Breast epithelium (tissue), 4 donors: ENCODE data around the gene VPS35L. TPM values are rescaled to one million over a fixed set of nuclear protein-coding genes. Genes with fewer than 3 reads are reported as not detected.
A peak's percentile ranks its signal among the peaks of the same experiment; 100 is the strongest.

Source experiments
- DNase-seq, 2 donors: peaks; one replicate each; pipeline ENCODE4 v3.0.0-alpha.2; 2019; ENCODE audit warnings: low spot score in 2 of 2
- H3K27ac ChIP-seq, 2 donors: fragments of 200-600 bp; sonication (generic) in 1 of 2; one replicate each; pipeline ENCODE4 v1.5.1; 2016 to 2019; ENCODE audit warnings: mild to moderate bottlenecking in 1 of 2
- H3K27me3 ChIP-seq, 2 donors: fragments of 200-600 bp; sonication (generic) in 1 of 2; one replicate each; pipeline versions ENCODE4 v1.5.1 to v1.6.0; 2017 to 2019; ENCODE audit warnings: control low read depth in 1 of 2, mild to moderate bottlenecking in 1 of 2
- H3K36me3 ChIP-seq: fragments of 200-600 bp; one replicate; pipeline ENCODE4 v1.5.1; 2019
- H3K4me1 ChIP-seq, 2 donors: fragments of 200-600 bp; sonication (generic); one replicate each; pipeline ENCODE4 v1.5.1; 2016 to 2019; ENCODE audit warnings: control low read depth in 1 of 2
- H3K4me3 ChIP-seq, 3 donors: fragments of 200-600 bp; sonication (generic); 1 replicate in 2 of 3; 2 replicates in 1 of 3; pipeline ENCODE4 v1.5.1; 2016 to 2019; ENCODE audit warnings: mild to moderate bottlenecking in 3 of 3, moderate library complexity in 2 of 3
- H3K9me3 ChIP-seq, 2 donors: fragments of 200-600 bp; sonication (generic) in 1 of 2; one replicate each; pipeline ENCODE4 v1.5.1; 2016 to 2019; ENCODE audit warnings: control low read depth in 1 of 2
- CTCF ChIP-seq, 3 donors: fragments of 450-650 bp; IDR thresholded peaks; one replicate each; pipeline ENCODE4 v1.5.1; 2016 to 2017; ENCODE audit warnings: antibody characterized with exemption in 3 of 3, mild to moderate bottlenecking in 3 of 3, moderate library complexity in 3 of 3
- POLR2A ChIP-seq: fragments of 450-650 bp; IDR thresholded peaks from one replicate; pipeline ENCODE4 v1.6.1; 2016; ENCODE audit warnings: antibody characterized with exemption, mild to moderate bottlenecking, moderate library complexity
- POLR2AphosphoS5 ChIP-seq, 3 donors: sonication (generic); formaldehyde crosslinking; IDR thresholded peaks; one replicate each; pipeline ENCODE4 v1.6.1; 2017; ENCODE audit warnings: antibody characterized with exemption in 3 of 3
- intact Hi-C: fragments of 100-400 bp; cut with DNase I; formaldehyde crosslinking; loops from one replicate; pipeline ENCODE4 v1.15.1; 2023; ENCODE audit warnings: low total_unique reads
- total RNA-seq, 3 donors: library from RNA; depleted of rRNA; stranded (reverse); fragments of >200 nt; gene quantifications; one replicate each; pipeline ENCODE4 v1.1.0, GENCODE V29; 2016

Gene VPS35L
- total RNA-seq, 3 donors from 2014 or later: 36.4 to 43.3 (median 40.5) TPM

GRCh38 chr16:19583665-19584300 is 28.3 kb downstream of the VPS35L start:
- Histone ChIP-seq H3K27ac (no peak overlapping the region), H3K9me3 (no peaks in the 10 kb centered on the region), H3K27me3 (no peaks in the 10 kb centered on the region), H3K4me3 (no peak overlapping the region), H3K36me3 (no peaks in the 10 kb centered on the region), H3K4me1 (no peaks in the 10 kb centered on the region)
- no peak for TF ChIP-seq POLR2AphosphoS5 (IDR thresholded peaks at IDR 0.05)
- peak; percentile 38 to 56 (median 44) for TF ChIP-seq CTCF (IDR thresholded peaks at IDR 0.05)
- TF ChIP-seq POLR2A: no peak
- no peak for DNase-seq
- intact Hi-C loops: no loop called here

- TF ChIP-seq POLR2A (no peak), POLR2AphosphoS5 (IDR thresholded peaks at IDR 0.05) (no peak), CTCF (IDR thresholded peaks at IDR 0.05) (no peak)
- intact Hi-C loops: no loop called here
- Histone ChIP-seq H3K9me3 (no peaks in the 10 kb centered on the region), H3K36me3 (no peaks in the 10 kb centered on the region), H3K4me1 (no peaks in the 10 kb centered on the region), H3K27ac (no peak overlapping the region), H3K27me3 (no peaks in the 10 kb centered on the region), H3K4me3 (no peak overlapping the region)
- DNase-seq: no peak
These were observed 33.2 kb downstream of the VPS35L start for GRCh38 chr16:19588661-19589060.

- Histone ChIP-seq H3K27ac (no peak overlapping the region), H3K36me3 (no peaks in the 10 kb centered on the region), H3K4me1 (no peaks in the 10 kb centered on the region), H3K27me3 (no peaks in the 10 kb centered on the region), H3K9me3 (no peaks in the 10 kb centered on the region), H3K4me3 (no peak overlapping the region)
- intact Hi-C loops: no loop called here
- TF ChIP-seq POLR2AphosphoS5 (IDR thresholded peaks at IDR 0.05) (no peak), POLR2A (no peak), CTCF (IDR thresholded peaks at IDR 0.05) (no peak)
- DNase-seq: no peak
These were observed 33.6 kb downstream of the VPS35L start for GRCh38 chr16:19589106-19589505.

- intact Hi-C loops: loop anchor here (10.0 kb wide), 1 partner anchor 295 kb away; the partner anchor contains the start of gene GPRC5B
- Histone ChIP-seq H3K9me3 (no peaks in the 10 kb centered on the region), H3K36me3 (no peaks in the 10 kb centered on the region), H3K4me1 (no peaks in the 10 kb centered on the region), H3K27me3 (no peaks in the 10 kb centered on the region), H3K4me3 (no peak overlapping the region), H3K27ac (peak overlapping the region in 1 of 2 donors; percentile 36)
- TF ChIP-seq POLR2A: no peak
- TF ChIP-seq POLR2AphosphoS5 (IDR thresholded peaks at IDR 0.05): no peak
- no peak for TF ChIP-seq CTCF (IDR thresholded peaks at IDR 0.05)
- no peak for DNase-seq
These were observed 34.3 kb downstream of the VPS35L start for GRCh38 chr16:19589771-19590302.

GRCh38 chr16:19595043-19595767 is 39.7 kb downstream of the VPS35L start:
- no peak for DNase-seq
- H3K27me3 ChIP-seq: no peaks in the 10 kb centered on the region
- H3K4me1 ChIP-seq: no peaks in the 10 kb centered on the region
- H3K4me3 ChIP-seq: no peak overlapping the region
- no peaks in the 10 kb centered on the region for H3K9me3 ChIP-seq
- TF ChIP-seq CTCF (IDR thresholded peaks at IDR 0.05): no peak
- TF ChIP-seq POLR2A: no peak
- TF ChIP-seq POLR2AphosphoS5 (IDR thresholded peaks at IDR 0.05): no peak
- H3K27ac ChIP-seq: no peak overlapping the region
- H3K36me3 ChIP-seq: no peaks in the 10 kb centered on the region
- intact Hi-C loops: loop anchor here (10.0 kb wide), 1 partner anchor 290 kb away; the partner anchor contains the start of gene GPRC5B
